ENCODE measurements around the gene PMIS2.

Gene PMIS2

DNA sequence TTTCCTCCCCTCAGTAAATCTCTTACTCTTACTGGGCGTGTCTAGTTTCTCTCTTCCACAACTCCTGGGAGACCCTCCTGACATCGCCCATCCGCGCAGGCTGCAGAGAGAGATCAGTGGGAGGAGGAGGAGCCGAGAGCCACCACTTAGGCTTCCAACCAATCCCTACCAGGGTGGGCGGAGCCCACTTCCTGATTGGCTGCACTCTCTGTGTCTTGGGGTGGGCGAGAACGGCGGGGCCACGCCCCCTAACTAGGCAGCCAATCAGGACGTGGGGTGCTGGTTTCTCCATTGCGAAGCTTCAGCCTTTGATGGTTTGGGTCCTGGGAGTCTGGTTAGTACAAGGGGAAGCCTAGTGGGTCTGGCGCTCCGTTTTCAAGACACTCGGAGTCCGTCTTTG, at the start of gene PMIS2:
Gene PMIS2 (plus strand): TSS at position 326 of the 400 bp plus-strand sequence. CDS start 87 bp downstream, outside the sequence.
- DNase-seq = peak; percentile 3

- no peak for DNase-seq
Observed at GRCh38 chr19:35539314-35539713, 46.7 kb upstream of the PMIS2 start.

- DNase-seq = no peak
Observed at GRCh38 chr19:35539850-35540249, 46.1 kb upstream of the PMIS2 start.

GRCh38 chr19:35540356-35540927, 45.5 kb upstream of the PMIS2 start:
- DNase-seq = no peak

DNA sequence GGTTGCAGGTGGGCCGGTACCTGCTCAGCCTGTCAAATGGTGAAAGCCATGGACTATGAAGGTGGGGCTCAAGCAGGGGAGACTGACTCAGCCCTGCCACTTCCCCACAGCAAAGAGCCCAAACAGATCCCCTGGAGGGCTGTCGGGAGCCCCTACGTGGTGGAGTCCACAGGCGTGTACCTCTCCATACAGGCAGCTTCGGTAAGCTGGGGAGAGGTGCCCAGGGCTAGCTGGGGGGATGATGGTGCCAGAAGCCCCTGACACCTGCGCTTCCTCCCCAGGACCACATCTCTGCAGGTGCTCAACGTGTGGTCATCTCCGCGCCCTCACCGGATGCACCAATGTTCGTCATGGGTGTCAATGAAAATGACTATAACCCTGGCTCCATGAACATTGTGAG, 43.8 kb upstream of the PMIS2 start:
- no peak for DNase-seq

DNA sequence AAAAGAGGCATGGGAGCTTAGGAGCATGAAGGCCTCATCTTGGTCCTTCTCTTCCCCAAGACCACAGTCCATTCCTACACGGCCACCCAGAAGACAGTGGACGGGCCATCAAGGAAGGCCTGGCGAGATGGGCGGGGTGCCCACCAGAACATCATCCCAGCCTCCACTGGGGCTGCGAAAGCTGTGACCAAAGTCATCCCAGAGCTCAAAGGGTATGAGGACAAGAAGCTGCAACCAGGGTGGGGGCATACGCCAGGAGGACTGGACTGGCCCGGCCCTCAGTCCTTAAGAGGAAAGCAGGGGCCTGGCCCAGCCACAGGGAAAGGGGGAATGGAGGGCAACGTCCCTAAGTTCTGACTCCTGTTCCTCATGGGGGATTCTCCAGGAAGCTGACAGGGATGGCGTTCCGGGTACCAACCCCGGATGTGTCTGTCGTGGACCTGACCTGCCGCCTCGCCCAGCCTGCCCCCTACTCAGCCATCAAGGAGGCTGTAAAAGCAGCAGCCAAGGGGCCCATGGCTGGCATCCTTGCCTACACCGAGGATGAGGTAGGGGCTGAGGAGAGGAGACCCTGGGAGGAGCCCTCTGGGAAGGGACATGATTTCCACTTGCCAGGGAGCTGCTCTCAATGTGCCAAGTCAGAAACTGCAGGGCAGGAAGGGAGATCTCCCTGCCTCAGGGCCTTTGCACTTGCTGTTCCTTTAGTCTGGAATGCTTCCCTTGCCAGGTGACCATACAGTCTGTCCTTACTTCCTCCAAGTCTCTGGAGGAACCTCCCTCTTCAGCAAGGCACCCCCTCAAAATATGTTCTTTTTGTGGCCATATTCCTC, 42.5 kb upstream of the PMIS2 start:
- no peak for DNase-seq

- DNase-seq = no peak
Observed at GRCh38 chr19:35544110-35544802, 41.7 kb upstream of the PMIS2 start.

DNA sequence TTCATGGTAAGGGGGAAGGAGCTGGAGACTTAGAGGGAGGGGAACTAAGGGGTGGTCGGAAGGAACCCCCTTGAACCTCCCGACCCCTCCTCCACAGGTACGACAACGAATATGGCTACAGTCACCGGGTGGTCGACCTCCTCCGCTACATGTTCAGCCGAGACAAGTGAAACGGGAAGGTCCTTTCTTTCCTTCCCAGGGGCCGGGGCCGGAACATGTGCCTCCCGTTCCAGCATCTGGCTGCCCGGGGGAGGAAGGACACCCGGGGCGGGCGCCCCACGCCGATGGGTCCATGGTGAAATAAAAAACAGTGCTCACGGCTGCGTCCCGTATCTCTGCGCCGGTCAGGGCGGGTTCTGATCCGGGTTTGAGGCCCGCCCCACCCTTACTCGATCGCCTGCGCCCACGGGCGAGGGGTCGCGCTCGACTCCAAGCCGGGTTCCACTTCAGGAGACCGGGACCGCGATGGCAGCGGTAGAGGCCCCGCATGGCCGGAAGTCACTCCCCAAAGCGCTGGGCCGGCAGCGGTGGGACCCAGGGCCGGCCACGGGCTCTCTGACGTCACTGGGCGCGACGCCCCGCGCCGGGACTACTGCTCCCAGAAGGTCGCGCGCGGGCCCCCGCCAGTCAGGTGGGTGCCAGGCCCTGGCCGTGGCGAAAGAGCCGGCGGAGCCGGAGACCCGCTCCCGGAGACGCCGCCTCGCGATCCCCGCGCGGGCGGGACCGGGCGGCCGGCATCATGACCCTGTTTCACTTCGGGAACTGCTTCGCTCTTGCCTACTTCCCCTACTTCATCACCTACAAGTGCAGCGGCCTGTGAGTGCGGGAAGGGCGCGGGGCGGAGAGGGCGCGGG, 40.7 kb upstream of the PMIS2 start, which contains the start of gene TMEM147:
Gene TMEM147 (plus strand): TSS at position 626 of the 854 bp plus-strand sequence. CDS start 114 bp downstream, at position 740.
- peak; percentile 87 for DNase-seq

DNA sequence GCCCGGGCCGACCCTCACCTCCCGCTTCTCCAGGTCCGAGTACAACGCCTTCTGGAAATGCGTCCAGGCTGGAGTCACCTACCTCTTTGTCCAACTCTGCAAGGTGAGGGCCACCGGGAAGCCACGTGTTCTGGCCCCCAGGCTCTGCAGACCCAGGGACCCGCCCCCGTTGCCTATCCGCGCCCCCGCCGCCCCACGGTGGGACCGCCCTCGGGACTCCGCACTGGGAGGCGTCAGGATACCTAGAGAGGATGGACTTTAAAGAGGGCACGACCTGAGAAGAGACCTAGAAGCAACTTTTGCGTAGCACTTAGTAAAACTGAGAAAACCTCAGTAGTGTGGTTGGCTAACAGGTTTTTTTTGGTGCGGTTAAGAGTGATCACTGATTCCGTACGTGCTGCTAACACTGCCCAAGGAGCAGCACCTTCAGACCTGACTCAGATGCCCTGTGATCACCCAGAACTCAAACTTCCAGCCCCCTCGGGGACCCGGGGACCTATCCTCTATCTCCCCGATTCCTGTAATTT, 40.1 kb upstream of the PMIS2 start:
- no peak for DNase-seq

GRCh38 chr19:35546532-35546931, 39.4 kb upstream of the PMIS2 start:
- DNase-seq = no peak

GRCh38 chr19:35549174-35549788, 36.7 kb upstream of the PMIS2 start:
- peak; percentile 67 for DNase-seq

DNA sequence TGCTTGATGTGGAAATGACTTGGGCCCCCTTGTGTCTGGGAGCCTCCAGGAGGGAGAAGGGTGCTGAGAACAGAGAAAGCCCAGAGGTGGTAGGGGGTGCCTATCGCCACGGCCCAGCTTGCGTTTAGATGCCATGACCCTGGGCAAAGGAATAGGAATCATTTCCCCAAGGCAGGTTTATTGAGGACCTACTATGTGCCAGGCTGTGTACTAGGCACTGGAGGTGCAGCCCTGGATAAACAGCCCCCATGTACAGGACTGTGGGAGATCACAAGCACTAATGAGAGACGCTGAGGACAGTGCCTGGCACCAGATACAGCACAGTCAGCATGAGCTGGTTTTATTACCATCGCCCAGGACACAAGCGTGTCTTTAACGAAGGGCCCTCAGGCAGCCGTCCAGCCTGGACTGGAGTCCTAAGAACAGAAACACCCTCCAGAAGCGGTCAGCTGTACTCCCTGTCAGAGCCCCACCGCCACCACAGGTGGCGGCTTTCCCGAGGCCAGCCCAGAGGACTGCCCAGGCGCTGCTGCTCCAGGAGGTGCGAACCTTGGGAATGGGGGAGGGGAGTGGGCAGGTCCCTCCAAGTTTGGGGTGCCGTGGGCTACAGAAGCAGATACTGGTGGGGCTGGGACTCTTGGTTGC, 36.0 kb upstream of the PMIS2 start:
- DNase-seq = no peak

- no peak for DNase-seq
Observed at GRCh38 chr19:35551091-35551810, 34.7 kb upstream of the PMIS2 start.

- no peak for DNase-seq
Observed at GRCh38 chr19:35552534-35553384, 33.2 kb upstream of the PMIS2 start.

DNA sequence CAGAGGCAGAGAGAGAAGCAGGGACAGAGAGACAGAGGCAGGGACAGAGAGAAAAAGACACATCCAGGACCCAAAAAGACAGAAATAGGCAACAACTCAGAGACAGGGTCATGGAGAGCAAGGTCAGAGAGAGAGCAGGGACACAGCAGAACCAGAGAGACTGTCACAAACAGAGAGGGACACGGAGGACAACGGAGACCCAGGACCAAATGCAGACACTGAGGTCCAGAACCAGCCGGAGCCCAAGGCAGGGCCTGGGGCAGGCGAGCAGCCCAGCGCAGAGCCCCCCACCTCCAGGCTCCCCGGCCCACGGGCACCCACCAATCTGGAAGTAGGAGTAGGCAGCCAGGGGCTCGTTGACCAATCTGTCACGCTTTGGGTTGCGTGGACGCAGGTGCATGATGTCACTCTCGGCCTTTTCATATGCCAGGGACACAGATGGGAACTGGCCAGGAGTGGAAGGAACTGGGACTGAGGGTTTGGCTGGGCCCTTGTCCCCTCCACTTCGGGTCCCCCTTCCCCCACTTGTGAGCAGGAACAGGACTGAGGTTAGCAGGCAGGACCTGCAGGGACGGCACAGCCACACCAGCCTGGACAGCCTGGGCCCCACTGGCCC, 32.5 kb upstream of the PMIS2 start:
- DNase-seq = no peak

- no peak for DNase-seq
Observed at GRCh38 chr19:35554076-35554475, 31.9 kb upstream of the PMIS2 start.

GRCh38 chr19:35555301-35556005, 30.5 kb upstream of the PMIS2 start:
- peak; percentile 13 for DNase-seq

GRCh38 chr19:35556025-35556590, 29.9 kb upstream of the PMIS2 start:
- no peak for DNase-seq

All from fibroblast of skin of right quadriceps (primary cell).